K562 (cell line): Measurements from ENCODE around the gene RTBDN. TPM values are rescaled to one million over a fixed set of nuclear protein-coding genes. Genes with fewer than 3 reads are reported as not detected.

ENCODE experiments used
- CHCHD3 ChIP-seq: fragments of 250-450 bp; sonication (Bioruptor Pico); IDR thresholded peaks from 2 replicates; pipeline ENCODE4 v2.1.2; 2022; ENCODE audit warnings: mild to moderate bottlenecking
- E2F4 ChIP-seq: sonication (generic); formaldehyde crosslinking; IDR thresholded peaks from 2 replicates; pipeline ENCODE4 v1.8.0; 2022; ENCODE audit warnings: mild to moderate bottlenecking, low read depth, missing genetic modification reagents
- FOXK1 ChIP-seq: sonication (generic); formaldehyde crosslinking; IDR thresholded peaks from 2 replicates; pipeline ENCODE4 v1.8.0; 2022; ENCODE audit warnings: missing genetic modification reagents, mild to moderate bottlenecking, borderline replicate concordance
- HBP1 ChIP-seq: fragments of 450-650 bp; formaldehyde crosslinking; IDR thresholded peaks from 2 replicates; pipeline ENCODE4 v1.4.0; 2022; ENCODE audit warnings: missing genetic modification characterization
- HEY1 ChIP-seq: fragments of 250-450 bp; sonication (Bioruptor Pico); IDR thresholded peaks from 2 replicates; pipeline ENCODE4 v1.5.0; 2020; ENCODE audit warnings: mild to moderate bottlenecking, moderate library complexity, borderline replicate concordance
- MCM2 ChIP-seq: fragments of 450-650 bp; IDR thresholded peaks from 2 replicates; pipeline ENCODE4 v1.6.1; 2017; ENCODE audit warnings: low read depth, mild to moderate bottlenecking
- MED1 ChIP-seq: sonication (generic); formaldehyde crosslinking; IDR thresholded peaks from 2 replicates; pipeline ENCODE4 v1.8.1; 2023; ENCODE audit warnings: missing genetic modification reagents, borderline replicate concordance
- NCOA2 ChIP-seq, 2 experiments: fragments of 450-650 bp; IDR thresholded peaks; 2 replicates each; pipeline ENCODE4 v1.6.1; 2018; ENCODE audit warnings: mild to moderate bottlenecking in 2 of 2, moderate library complexity in 1 of 2; ENCODE audit not compliant: partially characterized antibody in 2 of 2
- RBM22 ChIP-seq: fragments of 200-400 bp; formaldehyde crosslinking; IDR thresholded peaks from 2 replicates; pipeline ENCODE4 v1.6.1; 2018; ENCODE audit warnings: low read length, low read depth; ENCODE audit not compliant: poor library complexity, severe bottlenecking
- SMAD1 ChIP-seq: fragments of 150-350 bp; IDR thresholded peaks from 2 replicates; pipeline ENCODE4 v1.6.1; 2014; ENCODE audit warnings: low read length, low read depth; ENCODE audit not compliant: partially characterized antibody
- TAF9B ChIP-seq: fragments of 450-650 bp; IDR thresholded peaks from 2 replicates; pipeline ENCODE4 v1.6.1; 2018; ENCODE audit warnings: mild to moderate bottlenecking; ENCODE audit not compliant: partially characterized antibody
- ZBTB11 ChIP-seq, 3 experiments: fragments of 200-800 bp in 1 of 3; fragments of 250-450 bp in 1 of 3; fragments of 450-650 bp in 1 of 3; sonication (Bioruptor Pico) in 1 of 3; sonication (Bioruptor generic) in 1 of 3; formaldehyde crosslinking in 1 of 3; IDR thresholded peaks; 2 replicates each; pipeline versions ENCODE4 v1.6.1 to v1.8.0; 2016 to 2022; ENCODE audit warnings: mild to moderate bottlenecking in 2 of 3, missing genetic modification characterization in 2 of 3, missing compliant biosample characterization in 1 of 3, moderate library complexity in 1 of 3
- ZFPM2 ChIP-seq: fragments of 250-450 bp; sonication (Bioruptor Pico); IDR thresholded peaks from 2 replicates; pipeline ENCODE4 v1.5.1; 2022; ENCODE audit warnings: mild to moderate bottlenecking
- ZNF431 ChIP-seq: sonication (generic); formaldehyde crosslinking; IDR thresholded peaks from 2 replicates; pipeline ENCODE4 v1.8.0; 2022; ENCODE audit warnings: mild to moderate bottlenecking, missing genetic modification reagents
- ZNF592 ChIP-seq: fragments of 450-650 bp; IDR thresholded peaks from 2 replicates; pipeline ENCODE4 v1.6.1; 2017; ENCODE audit warnings: antibody characterized with exemption, mild to moderate bottlenecking
- ZNF780A ChIP-seq: fragments of 250-450 bp; sonication (Bioruptor Pico); IDR thresholded peaks from 2 replicates; pipeline ENCODE4 v1.5.0; 2021; ENCODE audit warnings: mild to moderate bottlenecking
- polyA plus RNA-seq, 8 experiments: library from polyadenylated mRNA; depleted of rRNA in 4 of 8; stranded (reverse) in 5 of 8; unstranded in 3 of 8; fragments of >200 nt; fragmentation: Nextera tagmentation in 2 of 8; fragmentation: Illumina TruSeq in 1 of 8; extraction: Ambion mirVana in 2 of 8; extraction: Trizol in 1 of 8; gene quantifications; 2 replicates each; pipeline versions ENCODE4 v1.2.1 to v1.2.3, GENCODE V29; 2011 to 2014; ENCODE audit warnings: inconsistent platforms in 1 of 8, missing spikeins in 1 of 8
- total RNA-seq, 7 experiments: library from RNA; depleted of rRNA in 6 of 7; stranded (reverse); fragments of >200 nt in 6 of 7; fragmentation: Illumina TruSeq in 2 of 7; extraction: Trizol in 2 of 7; gene quantifications; 2 replicates each; pipeline versions ENCODE4 v1.2.1 to v1.2.3, GENCODE V29; 2011 to 2021; ENCODE audit warnings: low replicate concordance in 1 of 7

The RTBDN gene
- total and polyA plus RNA-seq, 9 of the 15 experiments (the other 6 are each of a cell fraction or from before 2014, with no cell fraction given): 0.20 to 2.3 (median 0.72) TPM; not detected in 1

- TF ChIP-seq HBP1 (CRISPR knock-in tag) (no peak), ZFPM2 (CRISPR knock-in tag) (no peak), RBM22 (peak; percentile 97), SMAD1 (no peak), MCM2 (no peak), NCOA2 (IDR thresholded peaks at IDR 0.05; ENCODE audit: partially characterized antibody in 2 of 2) (no peak), E2F4 (CRISPR knock-in tag) (0 out of 2 replicates have a peak, but pooled peaks have one; percentile 29), MED1 (CRISPR knock-in tag) (no peak), ZNF592 (peak; percentile 66; the same call in 1 of the 2 replicates), ZBTB11 (CRISPR knock-in tag; IDR thresholded peaks at IDR 0.05) (peak in 2 of 3 experiments; percentile 62 to 67; a peak in 3 of 6 replicates), FOXK1 (CRISPR knock-in tag) (peak; percentile 19; the same call in 1 of the 2 replicates), TAF9B (no peak), CHCHD3 (CRISPR knock-in tag) (no peak), ZNF780A (CRISPR knock-in tag) (no peak), ZNF431 (CRISPR knock-in tag) (peak; percentile 78), HEY1 (CRISPR knock-in tag) (no peak)
These were observed 42.1 kb downstream of the RTBDN start (continued) for GRCh38 chr19:12792051-12792852.
